HG02571 (cell line): ENCODE measurements around the gene NME3.

Experiments
- ATAC-seq: cut with Tn5 transposase; IDR thresholded peaks from one replicate; pipeline ENCODE4 v1.9.1; 2021; ENCODE audit warnings: mild to moderate bottlenecking, moderate library complexity; ENCODE audit not compliant: unreplicated experiment

NME3 gene

GRCh38 chr16:1770328-1771187 is 785 bp downstream of the NME3 start:
- ATAC-seq, result no peak

GRCh38 chr16:1769402-1770300 is 1.7 kb downstream of the NME3 start:
- no peak for ATAC-seq

GRCh38 chr16:1768767-1769401 is 2.5 kb downstream of the NME3 start:
- ATAC-seq, result no peak

GRCh38 chr16:1768061-1768766 is 3.1 kb downstream of the NME3 start:
- no peak for ATAC-seq

GRCh38 chr16:1767116-1767994 is 4.0 kb downstream of the NME3 start:
- ATAC-seq, result no peak

GRCh38 chr16:1766701-1767100 is 4.6 kb downstream of the NME3 start:
- ATAC-seq, result no peak

GRCh38 chr16:1766231-1766630 is 5.1 kb downstream of the NME3 start:
- no peak for ATAC-seq

GRCh38 chr16:1765826-1766225 is 5.5 kb downstream of the NME3 start:
- ATAC-seq, result no peak

- ATAC-seq, result no peak
Observed at GRCh38 chr16:1764971-1765370, 6.4 kb downstream of the NME3 start.

- no peak for ATAC-seq
Observed at GRCh38 chr16:1763521-1764511, 7.5 kb downstream of the NME3 start.

GRCh38 chr16:1762879-1763520 is 8.3 kb downstream of the NME3 start:
- no peak for ATAC-seq

- ATAC-seq, result no peak
Observed at GRCh38 chr16:1762196-1762878, 9.0 kb downstream of the NME3 start.

- ATAC-seq, result no peak
Observed at GRCh38 chr16:1761751-1762150, 9.6 kb downstream of the NME3 start.

- no peak for ATAC-seq
Observed at GRCh38 chr16:1760911-1761310, 10.4 kb downstream of the NME3 start.

GRCh38 chr16:1759511-1759910 is 11.8 kb downstream of the NME3 start:
- ATAC-seq, result no peak

GRCh38 chr16:1758923-1759322 is 12.4 kb downstream of the NME3 start:
- no peak for ATAC-seq

GRCh38 chr16:1757714-1758461 is 13.5 kb downstream of the NME3 start:
- no peak for ATAC-seq
